Measurements from ENCODE around the gene NEO1.

NEO1 gene

GRCh38 chr15:73320619-73321180 is 268.4 kb downstream of the NEO1 start:
- no peak for DNase-seq

GRCh38 chr15:73321496-73322450 is 269.5 kb downstream of the NEO1 start:
- no peak for DNase-seq

- no peak for DNase-seq
Observed at GRCh38 chr15:73322665-73323373, 270.6 kb downstream of the NEO1 start.

- no peak for DNase-seq
Observed at GRCh38 chr15:73323374-73323955, 271.2 kb downstream of the NEO1 start.

GRCh38 chr15:73323956-73324355 is 271.7 kb downstream of the NEO1 start:
- no peak for DNase-seq

GRCh38 chr15:73324496-73325170 is 272.4 kb downstream of the NEO1 start:
- DNase-seq: no peak

GRCh38 chr15:73325191-73325861 is 273.1 kb downstream of the NEO1 start:
- DNase-seq: no peak

GRCh38 chr15:73326157-73326556 is 273.9 kb downstream of the NEO1 start:
- no peak for DNase-seq

GRCh38 chr15:73328149-73328820 is 276.0 kb downstream of the NEO1 start:
- DNase-seq: no peak

- DNase-seq: no peak
Observed at GRCh38 chr15:73328981-73329380, 276.7 kb downstream of the NEO1 start.

- DNase-seq: no peak
Observed at GRCh38 chr15:73329501-73330200, 277.4 kb downstream of the NEO1 start.

GRCh38 chr15:73330206-73331051 is 278.2 kb downstream of the NEO1 start:
- DNase-seq: no peak

GRCh38 chr15:73331501-73331900 is 279.2 kb downstream of the NEO1 start:
- DNase-seq: no peak

- DNase-seq: no peak
Observed at GRCh38 chr15:73331991-73332925, 280.0 kb downstream of the NEO1 start.

- DNase-seq: no peak
Observed at GRCh38 chr15:73333001-73333400, 280.7 kb downstream of the NEO1 start.

GRCh38 chr15:73334086-73334485 is 281.8 kb downstream of the NEO1 start:
- no peak for DNase-seq

GRCh38 chr15:73335026-73335425 is 282.8 kb downstream of the NEO1 start:
- no peak for DNase-seq

GRCh38 chr15:73335471-73335870 is 283.2 kb downstream of the NEO1 start:
- DNase-seq: no peak

GRCh38 chr15:73336756-73337155 is 284.5 kb downstream of the NEO1 start:
- no peak for DNase-seq
